Peyer's patch (tissue), 4 donors: ENCODE data around the gene LMO1.

Experiments used
- CTCF ChIP-seq, 6 experiments: fragments of 450-650 bp in 4 of 6; fragments of 200-600 bp in 2 of 6; sonication (generic) in 1 of 6; IDR thresholded peaks; one replicate each; pipeline ENCODE4 v1.5.1; 2017 to 2019; ENCODE audit warnings: antibody characterized with exemption in 6 of 6, mild to moderate bottlenecking in 3 of 6, moderate library complexity in 1 of 6
- POLR2A ChIP-seq, 2 donors: fragments of 450-650 bp; IDR thresholded peaks; one replicate each; pipeline ENCODE4 v1.5.1; 2017; ENCODE audit warnings: antibody characterized with exemption in 2 of 2, mild to moderate bottlenecking in 2 of 2, moderate library complexity in 2 of 2

DNA sequence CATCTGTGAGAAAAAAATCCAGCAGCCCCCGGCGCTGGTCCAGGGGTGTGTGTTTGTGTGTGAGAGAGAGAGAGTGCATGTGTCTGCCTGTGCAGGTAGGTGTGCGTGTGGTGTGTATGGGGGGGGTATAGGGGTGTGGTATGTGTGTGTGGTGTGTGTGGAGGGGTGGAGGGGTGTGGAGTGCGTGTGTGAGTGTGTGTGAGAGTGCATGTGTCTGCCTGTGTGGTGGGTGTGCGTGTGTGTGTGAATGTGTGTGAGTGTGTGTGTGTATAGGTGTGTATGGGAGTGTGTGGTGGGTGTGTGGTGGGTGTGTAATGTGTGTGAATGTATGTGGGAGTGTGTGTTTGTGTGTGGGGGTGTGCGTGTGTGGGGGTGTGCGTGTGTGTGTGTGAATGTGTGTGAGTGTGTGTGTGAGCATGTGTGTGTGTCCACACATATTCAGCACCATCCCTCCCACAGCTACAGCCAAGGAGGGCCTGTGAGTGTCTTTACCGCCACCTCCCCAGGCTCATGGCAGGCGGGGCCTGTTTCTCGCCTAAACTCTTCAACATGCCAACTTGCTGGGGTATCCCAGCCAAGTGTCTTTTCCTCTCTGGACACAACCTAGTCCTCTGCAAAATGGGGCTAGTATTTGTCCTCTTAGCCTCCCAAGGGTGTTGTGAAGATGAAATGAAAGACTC lies 11.9 kb downstream of the LMO1 start:
- TF ChIP-seq CTCF (IDR thresholded peaks at IDR 0.05) (no peak), POLR2A (IDR thresholded peaks at IDR 0.05) (no peak)
